AG10803 (cell line): ENCODE measurements around the gene RUBCNL.

ENCODE experiments used
- DNase-seq: peaks from one replicate; pipeline ENCODE4 v3.0.0; 2010; ENCODE audit warnings: low read depth
- H3K4me3 ChIP-seq: 2 replicates; pipeline ENCODE4 v1.5.1; 2011; ENCODE audit warnings: mild to moderate bottlenecking, low read length, control low read depth
- CTCF ChIP-seq: conservative IDR thresholded peaks from 2 replicates; pipeline ENCODE4 v1.5.1; 2011; ENCODE audit warnings: mild to moderate bottlenecking, low read length, control low read depth, inconsistent platforms

Gene RUBCNL

DNA sequence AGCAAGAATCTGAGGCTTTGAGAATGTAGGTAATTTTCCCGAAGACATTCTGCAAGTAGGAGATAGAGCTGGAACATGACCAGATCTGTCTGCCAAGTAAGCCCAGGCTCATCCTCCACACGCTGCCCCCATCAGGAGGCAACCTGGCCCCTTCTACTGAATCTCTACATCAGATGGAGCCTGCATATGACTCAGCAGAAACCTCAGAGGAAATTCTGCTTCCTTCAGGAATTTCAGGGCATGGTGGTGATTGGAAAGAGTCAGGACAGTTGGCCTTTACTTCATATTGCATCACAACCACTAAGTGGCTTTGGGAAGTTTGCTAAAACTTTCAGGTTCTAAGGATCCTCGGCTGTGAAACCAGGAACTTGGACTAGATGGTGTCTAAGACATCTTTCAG, 90.1 kb downstream of the RUBCNL start:
- H3K4me3 ChIP-seq, result no peak overlapping the region
- no peak; the same call in 1 of the 2 replicates for TF ChIP-seq CTCF
- DNase-seq, result peak; percentile 98

GRCh38 chr13:46296115-46296822, 90.8 kb downstream of the RUBCNL start:
- TF ChIP-seq CTCF, result no peak
- DNase-seq, result peak; percentile 99

GRCh38 chr13:46295491-46296114, 91.4 kb downstream of the RUBCNL start:
- no peak overlapping the region for H3K4me3 ChIP-seq
- no peak for TF ChIP-seq CTCF
- DNase-seq, result peak; percentile 83

More at GRCh38 chr13:46296115-46296822, 90.8 kb downstream of the RUBCNL start:
- no peak overlapping the region for H3K4me3 ChIP-seq

- DNase-seq, result no peak
- TF ChIP-seq CTCF, result no peak
- no peak overlapping the region for H3K4me3 ChIP-seq
Observed at GRCh38 chr13:46293436-46293835, 93.6 kb downstream of the RUBCNL start.
